Choroid plexus epithelial cell (primary cell): ENCODE results near the gene TMEM175.

Source experiments
- DNase-seq: peaks from one replicate; pipeline ENCODE4 v3.0.0-alpha.2; 2010; ENCODE audit warnings: low read depth
- H3K4me3 ChIP-seq: 2 replicates; pipeline ENCODE4 v1.5.1; 2011; ENCODE audit warnings: low read depth, mild to moderate bottlenecking, control low read depth, low read length, moderate library complexity
- CTCF ChIP-seq: conservative IDR thresholded peaks from 2 replicates; pipeline ENCODE4 v1.5.1; 2011; ENCODE audit warnings: low read depth, mild to moderate bottlenecking, control low read depth, inconsistent platforms, low read length, moderate library complexity

Gene TMEM175

GRCh38 chr4:989722-990471, 57.6 kb downstream of the TMEM175 start:
- H3K4me3 ChIP-seq, result no peak overlapping the region
- DNase-seq, result no peak
- TF ChIP-seq CTCF, result no peak

- H3K4me3 ChIP-seq, result no peak overlapping the region
- no peak for DNase-seq
- TF ChIP-seq CTCF, result no peak
Measured at GRCh38 chr4:990746-991367, 58.6 kb downstream of the TMEM175 start.

- no peak for DNase-seq
- no peak overlapping the region for H3K4me3 ChIP-seq
- TF ChIP-seq CTCF, result no peak
Measured at GRCh38 chr4:991451-992296, 59.4 kb downstream of the TMEM175 start.

GRCh38 chr4:992297-993110, 60.2 kb downstream of the TMEM175 start:
- DNase-seq, result peak; percentile 79
- peak overlapping the region; percentile 46 for H3K4me3 ChIP-seq
- TF ChIP-seq CTCF, result no peak

GRCh38 chr4:993111-994029, 61.1 kb downstream of the TMEM175 start, which contains the start of gene SLC26A1:
Gene SLC26A1 (minus strand): TSS chr4:993404. CDS start chr4:991703, 1,701 bp downstream.
- peak within 1 kb of the TSS; percentile 46 for H3K4me3 ChIP-seq
- no peak for TF ChIP-seq CTCF
- no peak for DNase-seq
